ENCODE data around the gene APBA1.

DNA sequence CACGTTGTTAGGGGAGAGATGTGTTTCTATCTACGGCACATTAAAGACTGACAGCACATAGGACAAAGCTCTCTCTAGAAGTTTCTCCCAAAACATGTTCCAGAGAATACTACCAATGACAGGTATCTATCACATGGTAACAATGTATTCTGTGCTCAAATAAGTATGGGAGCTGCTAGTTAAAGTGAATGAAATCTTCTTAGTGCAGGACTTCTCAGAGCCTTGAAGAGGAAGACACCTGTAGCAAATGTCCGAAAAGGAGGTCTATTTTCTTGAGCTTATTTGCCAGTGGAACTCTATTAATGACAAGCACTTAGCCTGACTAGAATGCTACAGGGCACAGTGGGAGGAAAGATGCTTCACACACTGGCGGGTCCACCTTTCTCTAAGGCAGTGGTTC lies 209.8 kb downstream of the APBA1 start:
- TF ChIP-seq CTCF (IDR thresholded peaks at IDR 0.05; ENCODE audit: insufficient read depth, low read length, poor library complexity, severe bottlenecking) (no peak), EZH2phosphoT487 (conservative IDR thresholded peaks at IDR 0.05; ENCODE audit: low read length) (no peak)

All from SU-DHL-6 (cell line).